NT2/D1 (cell line): ENCODE results near the gene TEX101.

Source experiments
- SUZ12 ChIP-seq: IDR thresholded peaks from 2 replicates; pipeline ENCODE4 v1.6.1; 2011; ENCODE audit not compliant: insufficient read length, insufficient read depth; ENCODE audit errors: extremely low read depth
- YY1 ChIP-seq: IDR thresholded peaks from 2 replicates; pipeline ENCODE4 v1.6.1; 2011; ENCODE audit not compliant: insufficient read length, insufficient read depth
- ZNF274 ChIP-seq: IDR thresholded peaks from 2 replicates; pipeline ENCODE4 v1.6.1; 2011; ENCODE audit warnings: mild to moderate bottlenecking, low read depth, low read length

DNA sequence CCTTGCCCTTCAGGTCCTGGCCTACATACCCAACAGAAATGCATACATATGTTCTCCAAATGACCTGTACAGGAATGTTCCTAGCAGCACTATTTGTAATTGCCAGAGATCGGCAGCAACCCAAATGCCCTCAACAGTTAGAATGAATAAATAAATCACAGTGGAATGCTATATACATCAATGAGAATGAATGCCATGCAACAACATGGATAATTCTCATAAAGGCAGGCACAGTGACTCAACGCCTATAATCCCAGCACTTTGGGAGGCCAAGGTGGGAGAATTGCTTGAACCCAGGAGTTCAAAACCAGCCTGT is 18.6 kb downstream of the TEX101 start:
- TF ChIP-seq YY1 (no peak), ZNF274 (no peak), SUZ12 (no peak)
